H7 (cell line): ENCODE data around the gene RBM4. TPM values are rescaled to one million over a fixed set of nuclear protein-coding genes. Genes with fewer than 3 reads are reported as not detected.

Experiments used
- total RNA-seq: library from RNA; depleted of rRNA; stranded (reverse); fragments of >200 nt; shearing (Covaris generic); gene quantifications from 2 replicates; pipeline ENCODE4 v1.2.3, GENCODE V29; 2014; rRNA removed

The RBM4 gene
- total RNA-seq, 1 experiment from 2014 or later, result 120 TPM

Other genes starting within 250 kb of the RBM4 start
- gene NPAS4, start 217.7 kb upstream of the RBM4 start, total RNA-seq, result 0.04 TPM in 1 of 2 replicates, not detected in the other
- gene MRPL11, start 199.9 kb upstream of the RBM4 start, total RNA-seq, result 148 and 174 TPM in 2 replicates
- gene PELI3, start 171.8 kb upstream of the RBM4 start, total RNA-seq, result 8.1 and 9.5 TPM in 2 replicates
- 146 and 156 TPM in 2 replicates for gene DPP3, start 158.3 kb upstream of the RBM4 start, total RNA-seq
- gene BBS1, start 128.1 kb upstream of the RBM4 start, total RNA-seq, result 25.4 and 26.5 TPM in 2 replicates
- 14.8 and 25.8 TPM in 2 replicates for gene ZDHHC24, start 92.7 kb upstream of the RBM4 start, total RNA-seq
- 36.9 and 68.8 TPM in 2 replicates for gene ACTN3, start 91.8 kb upstream of the RBM4 start, total RNA-seq
- gene CTSF, start 70.1 kb upstream of the RBM4 start, total RNA-seq, result 4.8 and 5.1 TPM in 2 replicates
- 0.52 and 0.67 TPM in 2 replicates for gene CCDC87, start 45.6 kb upstream of the RBM4 start, total RNA-seq
- gene CCS, start 45.5 kb upstream of the RBM4 start, total RNA-seq, result 47.6 and 53.7 TPM in 2 replicates
- 51.6 and 55.2 TPM in 2 replicates for gene RBM14, start 22.1 kb upstream of the RBM4 start, total RNA-seq
- gene RBM4B, start 39.2 kb downstream of the RBM4 start, total RNA-seq, result 13.1 and 21.8 TPM in 2 replicates
- gene SPTBN2, start 90.5 kb downstream of the RBM4 start, total RNA-seq, result 39.2 and 51.2 TPM in 2 replicates
- gene RCE1, start 204.7 kb downstream of the RBM4 start, total RNA-seq, result 43.1 and 50.6 TPM in 2 replicates
- gene LRFN4, start 218.4 kb downstream of the RBM4 start, total RNA-seq, result 62.5 and 65.4 TPM in 2 replicates